ENCODE results near the gene ALDH1A2.

Gene ALDH1A2

GRCh38 chr15:58053315-58054153 lies 12.0 kb downstream of the ALDH1A2 start:
- whole genome bisulfite sequencing (ENCODE audit: extremely low coverage, insufficient coverage, low lambda C conversion rate) = no CpG with 5 or more reads among the region's 4 CpGs
- Histone ChIP-seq H4K8ac (ENCODE audit: low read depth, low read length) (no peak overlapping the region), H3K79me1 (ENCODE audit: low read length) (no peaks in the 10 kb centered on the region), H3K4ac (ENCODE audit: low read depth, low read length) (no peak overlapping the region), H3K18ac (ENCODE audit: low read length) (no peak overlapping the region), H3K56ac (ENCODE audit: low read length) (no peak overlapping the region), H3K4me1 (ENCODE audit: control insufficient read depth, low read depth, low read length) (no peaks in the 10 kb centered on the region), H2AK5ac (ENCODE audit: low read length) (no peak overlapping the region), H3K79me2 (ENCODE audit: control insufficient read depth, insufficient read depth, low read length) (no peaks in the 10 kb centered on the region), H3K23ac (ENCODE audit: low read length) (no peak overlapping the region), H3K4me2 (ENCODE audit: low read length) (no peak overlapping the region), H3K36me3 (ENCODE audit: control insufficient read depth, insufficient read depth, low read length) (no peaks in the 10 kb centered on the region), H3K27me3 (ENCODE audit: insufficient read depth, low read length, poor library complexity) (peaks cover 4% of the 10 kb centered on the region), H3K27ac (ENCODE audit: low read depth, low read length) (no peak overlapping the region), H4K5ac (ENCODE audit: low read length) (no peak overlapping the region), H2BK15ac (replicated peaks; ENCODE audit: low read depth) (no peak overlapping the region), H3K4me3 (ENCODE audit: low read length) (no peak overlapping the region), H2BK120ac (ENCODE audit: low read depth, low read length) (no peak overlapping the region), H3K9ac (ENCODE audit: low read length) (no peak overlapping the region), H2BK5ac (ENCODE audit: low read length) (no peak overlapping the region)
- DNase-seq = no peak

- H3K9ac ChIP-seq (ENCODE audit: low read length) = no peak overlapping the region
- no peaks in the 10 kb centered on the region for H3K36me3 ChIP-seq (ENCODE audit: control insufficient read depth, insufficient read depth, low read length)
- H3K4me2 ChIP-seq (ENCODE audit: low read length) = no peak overlapping the region
- H3K23ac ChIP-seq (ENCODE audit: low read length) = no peak overlapping the region
- peaks cover 2% of the 10 kb centered on the region for H3K27me3 ChIP-seq (ENCODE audit: insufficient read depth, low read length, poor library complexity)
- H2BK15ac ChIP-seq (replicated peaks; ENCODE audit: low read depth) = no peak overlapping the region
- H3K4me1 ChIP-seq (ENCODE audit: control insufficient read depth, low read depth, low read length) = no peaks in the 10 kb centered on the region
- no peak overlapping the region for H3K27ac ChIP-seq (ENCODE audit: low read depth, low read length)
- H2BK5ac ChIP-seq (ENCODE audit: low read length) = no peak overlapping the region
- no CpG with 5 or more reads among the region's 5 CpGs for WGBS (ENCODE audit: extremely low coverage, insufficient coverage, low lambda C conversion rate)
- H2BK120ac ChIP-seq (ENCODE audit: low read depth, low read length) = no peak overlapping the region
- H3K18ac ChIP-seq (ENCODE audit: low read length) = no peak overlapping the region
- no peaks in the 10 kb centered on the region for H3K79me2 ChIP-seq (ENCODE audit: control insufficient read depth, insufficient read depth, low read length)
- H2AK5ac ChIP-seq (ENCODE audit: low read length) = no peak overlapping the region
- H3K4ac ChIP-seq (ENCODE audit: low read depth, low read length) = no peak overlapping the region
- H3K79me1 ChIP-seq (ENCODE audit: low read length) = no peaks in the 10 kb centered on the region
- no peak for DNase-seq
- no peak overlapping the region for H4K5ac ChIP-seq (ENCODE audit: low read length)
- H3K4me3 ChIP-seq (ENCODE audit: low read length) = no peak overlapping the region
- H4K8ac ChIP-seq (ENCODE audit: low read depth, low read length) = no peak overlapping the region
- no peak overlapping the region for H3K56ac ChIP-seq (ENCODE audit: low read length)
Measured at GRCh38 chr15:58052334-58052733, 13.2 kb downstream of the ALDH1A2 start.

- no peaks in the 10 kb centered on the region for H3K4me1 ChIP-seq (ENCODE audit: control insufficient read depth, low read depth, low read length)
- no peak overlapping the region for H3K4me3 ChIP-seq (ENCODE audit: low read length)
- H4K5ac ChIP-seq (ENCODE audit: low read length) = no peak overlapping the region
- H3K27me3 ChIP-seq (ENCODE audit: insufficient read depth, low read length, poor library complexity) = peaks cover 2% of the 10 kb centered on the region
- no CpG with 5 or more reads among the region's 3 CpGs for WGBS (ENCODE audit: extremely low coverage, insufficient coverage, low lambda C conversion rate)
- no peak overlapping the region for H2BK120ac ChIP-seq (ENCODE audit: low read depth, low read length)
- no peak overlapping the region for H3K9ac ChIP-seq (ENCODE audit: low read length)
- H3K79me1 ChIP-seq (ENCODE audit: low read length) = no peaks in the 10 kb centered on the region
- DNase-seq = no peak
- no peak overlapping the region for H3K27ac ChIP-seq (ENCODE audit: low read depth, low read length)
- H3K56ac ChIP-seq (ENCODE audit: low read length) = no peak overlapping the region
- H4K8ac ChIP-seq (ENCODE audit: low read depth, low read length) = no peak overlapping the region
- H3K36me3 ChIP-seq (ENCODE audit: control insufficient read depth, insufficient read depth, low read length) = no peaks in the 10 kb centered on the region
- no peaks in the 10 kb centered on the region for H3K79me2 ChIP-seq (ENCODE audit: control insufficient read depth, insufficient read depth, low read length)
- no peak overlapping the region for H2AK5ac ChIP-seq (ENCODE audit: low read length)
- no peak overlapping the region for H3K4me2 ChIP-seq (ENCODE audit: low read length)
- H2BK5ac ChIP-seq (ENCODE audit: low read length) = no peak overlapping the region
- H3K23ac ChIP-seq (ENCODE audit: low read length) = no peak overlapping the region
- H2BK15ac ChIP-seq (replicated peaks; ENCODE audit: low read depth) = no peak overlapping the region
- H3K4ac ChIP-seq (ENCODE audit: low read depth, low read length) = no peak overlapping the region
- H3K18ac ChIP-seq (ENCODE audit: low read length) = no peak overlapping the region
Measured at GRCh38 chr15:58049520-58050227, 15.8 kb downstream of the ALDH1A2 start.

- H3K79me2 ChIP-seq (ENCODE audit: control insufficient read depth, insufficient read depth, low read length) = no peaks in the 10 kb centered on the region
- H3K4ac ChIP-seq (ENCODE audit: low read depth, low read length) = no peak overlapping the region
- H3K4me1 ChIP-seq (ENCODE audit: control insufficient read depth, low read depth, low read length) = no peaks in the 10 kb centered on the region
- H3K18ac ChIP-seq (ENCODE audit: low read length) = no peak overlapping the region
- H3K79me1 ChIP-seq (ENCODE audit: low read length) = no peaks in the 10 kb centered on the region
- H4K5ac ChIP-seq (ENCODE audit: low read length) = no peak overlapping the region
- H3K9ac ChIP-seq (ENCODE audit: low read length) = no peak overlapping the region
- no peak overlapping the region for H4K8ac ChIP-seq (ENCODE audit: low read depth, low read length)
- no peak overlapping the region for H3K27ac ChIP-seq (ENCODE audit: low read depth, low read length)
- H2BK15ac ChIP-seq (replicated peaks; ENCODE audit: low read depth) = no peak overlapping the region
- no peak overlapping the region for H3K56ac ChIP-seq (ENCODE audit: low read length)
- no peak for DNase-seq
- no peak overlapping the region for H3K23ac ChIP-seq (ENCODE audit: low read length)
- no peak overlapping the region for H3K4me2 ChIP-seq (ENCODE audit: low read length)
- no CpG with 5 or more reads among the region's 3 CpGs for WGBS (ENCODE audit: extremely low coverage, insufficient coverage, low lambda C conversion rate)
- no peak overlapping the region for H2AK5ac ChIP-seq (ENCODE audit: low read length)
- H3K36me3 ChIP-seq (ENCODE audit: control insufficient read depth, insufficient read depth, low read length) = no peaks in the 10 kb centered on the region
- H2BK5ac ChIP-seq (ENCODE audit: low read length) = no peak overlapping the region
- no peaks in the 10 kb centered on the region for H3K27me3 ChIP-seq (ENCODE audit: insufficient read depth, low read length, poor library complexity)
- no peak overlapping the region for H3K4me3 ChIP-seq (ENCODE audit: low read length)
- no peak overlapping the region for H2BK120ac ChIP-seq (ENCODE audit: low read depth, low read length)
Measured at GRCh38 chr15:58048261-58048660, 17.2 kb downstream of the ALDH1A2 start.

- Histone ChIP-seq H2BK120ac (ENCODE audit: low read depth, low read length) (no peak overlapping the region), H2AK5ac (ENCODE audit: low read length) (no peak overlapping the region), H3K56ac (ENCODE audit: low read length) (no peak overlapping the region), H2BK15ac (replicated peaks; ENCODE audit: low read depth) (no peak overlapping the region), H3K4me1 (ENCODE audit: control insufficient read depth, low read depth, low read length) (no peaks in the 10 kb centered on the region), H3K36me3 (ENCODE audit: control insufficient read depth, insufficient read depth, low read length) (no peaks in the 10 kb centered on the region), H3K9ac (ENCODE audit: low read length) (no peak overlapping the region), H3K79me1 (ENCODE audit: low read length) (no peaks in the 10 kb centered on the region), H4K5ac (ENCODE audit: low read length) (no peak overlapping the region), H3K4me2 (ENCODE audit: low read length) (no peak overlapping the region), H3K27me3 (ENCODE audit: insufficient read depth, low read length, poor library complexity) (no peaks in the 10 kb centered on the region), H3K79me2 (ENCODE audit: control insufficient read depth, insufficient read depth, low read length) (no peaks in the 10 kb centered on the region), H4K8ac (ENCODE audit: low read depth, low read length) (no peak overlapping the region), H3K4me3 (ENCODE audit: low read length) (no peak overlapping the region), H3K18ac (ENCODE audit: low read length) (no peak overlapping the region), H3K4ac (ENCODE audit: low read depth, low read length) (no peak overlapping the region), H3K23ac (ENCODE audit: low read length) (no peak overlapping the region), H3K27ac (ENCODE audit: low read depth, low read length) (no peak overlapping the region), H2BK5ac (ENCODE audit: low read length) (no peak overlapping the region)
- WGBS (ENCODE audit: extremely low coverage, insufficient coverage, low lambda C conversion rate) = no CpG with 5 or more reads among the region's 2 CpGs
- DNase-seq = no peak
Measured at GRCh38 chr15:58047149-58047548, 18.4 kb downstream of the ALDH1A2 start.

Measured in mesendoderm (in vitro differentiated cells).